Calu3 (cell line): ENCODE measurements around the gene RTEL1. TPM values are rescaled to one million over a fixed set of nuclear protein-coding genes. Genes with fewer than 3 reads are reported as not detected.
"Not testable (repeated sequence)": the region's sequence is repeated elsewhere in the genome, so short reads cannot be mapped to it uniquely, and the experiment has no call there.

Experiments used
- BruUV-seq: library from RNA; stranded (reverse); fragments of 400-500 nt; replicated peaks from 2 replicates; lab custom pipeline; 2021; lab: Mats Ljungman, UMichigan
- CTCF ChIA-PET: fragments of 300-600 bp; sonication (Branson Sonifier 250); formaldehyde crosslinking; loops from one replicate; lab custom pipeline; 2022; ENCODE audit warnings: antibody characterized with exemption; lab: Charles Lee
- DNase-seq: peaks from one replicate; pipeline ENCODE4 v3.0.0; 2022
- H3K27ac Mint-ChIP-seq: one replicate; pipeline ENCODE4 v1.8.0; 2022; ENCODE audit warnings: mixed read lengths; ENCODE audit not compliant: unreplicated experiment
- H3K27me3 Mint-ChIP-seq: one replicate; pipeline ENCODE4 v1.8.0; 2022; ENCODE audit warnings: mixed read lengths; ENCODE audit not compliant: unreplicated experiment
- H3K36me3 Mint-ChIP-seq: one replicate; pipeline ENCODE4 v1.8.0; 2022; ENCODE audit warnings: mild to moderate bottlenecking, moderate library complexity, mixed read lengths; ENCODE audit not compliant: insufficient read depth, unreplicated experiment
- H3K4me1 Mint-ChIP-seq: one replicate; pipeline ENCODE4 v1.8.0; 2022; ENCODE audit warnings: mild to moderate bottlenecking, low read depth, mixed read lengths; ENCODE audit not compliant: unreplicated experiment
- H3K4me3 Mint-ChIP-seq: one replicate; pipeline ENCODE4 v1.8.0; 2022; ENCODE audit warnings: mild to moderate bottlenecking, low read depth, moderate library complexity, mixed read lengths; ENCODE audit not compliant: unreplicated experiment
- H3K9me3 Mint-ChIP-seq: one replicate; pipeline ENCODE4 v1.8.0; 2022; ENCODE audit warnings: low read depth, mixed read lengths; ENCODE audit not compliant: unreplicated experiment
- intact Hi-C: fragments of 100-400 bp; cut with micrococcal nuclease; formaldehyde crosslinking; loops from one replicate; pipeline ENCODE4 v1.10.0; 2022; ENCODE audit not compliant: unreplicated experiment
- total RNA-seq: library from RNA; stranded (reverse); gene quantifications from 2 replicates; pipeline ENCODE4 v1.2.3, GENCODE V29; 2022
- TF ChIP-seq, protein P1 (sequence below): fragments of 200-600 bp; IDR thresholded peaks from one replicate; pipeline ENCODE4 v1.8.0; 2022; ENCODE audit warnings: antibody characterized with exemption; ENCODE audit not compliant: unreplicated experiment

The RTEL1 gene
- total RNA-seq, 1 experiment from 2014 or later, result 39.1 TPM

DNA sequence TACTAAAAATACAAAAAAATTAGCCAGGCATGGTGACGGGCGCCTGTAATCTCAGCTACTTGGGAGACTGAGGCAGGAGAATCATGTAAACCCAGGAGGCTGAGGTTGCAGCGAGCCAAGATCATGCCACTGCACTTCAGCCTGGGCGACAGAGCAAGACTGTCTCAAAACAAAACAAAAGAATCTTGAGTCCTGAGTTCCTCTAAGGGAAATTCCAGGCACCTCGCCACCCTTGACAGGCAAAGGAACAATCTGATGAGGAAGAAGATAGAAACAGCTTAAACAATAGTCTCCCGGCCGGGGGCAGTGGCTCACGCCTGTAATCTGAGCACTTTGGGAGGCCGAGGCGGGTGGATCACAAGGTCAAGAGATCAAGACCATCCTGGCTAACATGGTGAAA lies 26.7 kb upstream of the RTEL1 start:
- CTCF ChIA-PET, result interaction anchor here (0.7 kb wide), 1 partner anchor 477 kb away, joined by 4 read pairs; no protein-coding TSS in a partner anchor
- intact Hi-C loops, BruUV-seq, H3K4me1 Mint-ChIP-seq, H3K27ac Mint-ChIP-seq, H3K27me3 Mint-ChIP-seq, DNase-seq, H3K4me3 Mint-ChIP-seq, H3K9me3 Mint-ChIP-seq: not testable (repeated sequence)
- peaks cover 28% of the 10 kb centered on the region for H3K36me3 Mint-ChIP-seq

DNA sequence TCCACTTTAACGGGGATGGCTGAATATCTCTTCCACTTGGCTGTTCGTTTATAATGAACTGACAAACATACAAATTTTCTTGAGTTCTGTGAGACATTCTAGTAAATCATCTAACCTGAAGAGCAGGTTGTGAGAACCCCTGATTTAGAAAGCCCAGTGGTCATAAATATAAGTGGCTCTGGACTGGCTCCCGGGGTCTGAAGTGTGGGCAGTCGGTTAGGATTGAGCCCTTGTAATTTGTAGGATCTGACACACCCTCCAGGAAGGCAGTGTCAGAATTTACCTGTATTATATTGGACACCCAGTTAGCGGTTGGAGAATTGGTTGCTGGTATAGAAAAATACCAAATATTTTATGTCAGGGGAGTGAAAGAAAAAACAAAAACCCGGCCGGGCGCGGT lies 24.4 kb upstream of the RTEL1 start:
- H3K4me3 Mint-ChIP-seq, result no peak overlapping the region
- no peaks in the 10 kb centered on the region for H3K4me1 Mint-ChIP-seq
- TF ChIP-seq, protein P1, sequence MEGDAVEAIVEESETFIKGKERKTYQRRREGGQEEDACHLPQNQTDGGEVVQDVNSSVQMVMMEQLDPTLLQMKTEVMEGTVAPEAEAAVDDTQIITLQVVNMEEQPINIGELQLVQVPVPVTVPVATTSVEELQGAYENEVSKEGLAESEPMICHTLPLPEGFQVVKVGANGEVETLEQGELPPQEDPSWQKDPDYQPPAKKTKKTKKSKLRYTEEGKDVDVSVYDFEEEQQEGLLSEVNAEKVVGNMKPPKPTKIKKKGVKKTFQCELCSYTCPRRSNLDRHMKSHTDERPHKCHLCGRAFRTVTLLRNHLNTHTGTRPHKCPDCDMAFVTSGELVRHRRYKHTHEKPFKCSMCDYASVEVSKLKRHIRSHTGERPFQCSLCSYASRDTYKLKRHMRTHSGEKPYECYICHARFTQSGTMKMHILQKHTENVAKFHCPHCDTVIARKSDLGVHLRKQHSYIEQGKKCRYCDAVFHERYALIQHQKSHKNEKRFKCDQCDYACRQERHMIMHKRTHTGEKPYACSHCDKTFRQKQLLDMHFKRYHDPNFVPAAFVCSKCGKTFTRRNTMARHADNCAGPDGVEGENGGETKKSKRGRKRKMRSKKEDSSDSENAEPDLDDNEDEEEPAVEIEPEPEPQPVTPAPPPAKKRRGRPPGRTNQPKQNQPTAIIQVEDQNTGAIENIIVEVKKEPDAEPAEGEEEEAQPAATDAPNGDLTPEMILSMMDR, result no peak
- BruUV-seq, result no TSS peak
- intact Hi-C loops, result no loop called here
- CTCF ChIA-PET, result interaction anchor here (0.6 kb wide), 2 partner anchors 95 to 427 kb away, joined by 3 to 4 read pairs; no protein-coding TSS in a partner anchor
- H3K9me3 Mint-ChIP-seq, result no peaks in the 10 kb centered on the region
- no peaks in the 10 kb centered on the region for H3K27me3 Mint-ChIP-seq
- H3K36me3 Mint-ChIP-seq, result peaks cover 7% of the 10 kb centered on the region
- DNase-seq, result no peak
- H3K27ac Mint-ChIP-seq, result no peak overlapping the region

DNA sequence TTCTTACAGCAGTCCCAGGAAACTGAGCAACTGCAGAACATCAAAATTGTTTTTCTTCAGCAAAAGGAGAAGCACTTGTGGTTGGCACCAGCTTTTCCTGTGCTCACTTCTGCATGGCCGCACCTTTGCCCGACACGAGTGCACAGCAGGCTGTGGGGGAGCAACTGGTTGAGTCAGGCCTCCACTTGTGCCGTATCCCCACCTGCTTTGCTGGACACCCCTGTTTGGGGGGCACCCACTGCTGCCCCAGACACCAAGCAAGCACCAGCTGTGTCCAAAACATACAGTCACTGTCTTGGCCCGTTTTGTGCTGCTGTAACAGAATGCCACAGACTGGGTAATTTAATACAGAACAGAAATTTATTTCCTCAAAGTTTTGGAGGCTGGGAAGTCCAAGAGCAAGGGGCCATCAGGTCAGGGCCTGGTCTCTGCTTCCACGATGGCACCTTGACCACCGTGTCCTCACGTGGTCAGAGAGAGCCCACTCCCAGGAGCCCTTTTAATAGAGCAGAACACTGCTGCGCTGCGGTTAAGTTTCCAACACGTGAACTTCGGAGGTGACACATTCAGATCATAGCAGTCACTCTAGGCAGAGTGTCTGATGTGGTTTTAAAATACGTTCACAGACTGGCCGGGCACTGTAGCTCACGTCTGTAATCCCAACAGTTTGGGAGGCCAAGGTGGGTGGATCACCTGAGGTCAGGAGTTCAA lies 22.5 kb upstream of the RTEL1 start:
- DNase-seq, result no peak
- H3K36me3 Mint-ChIP-seq, result peaks cover 5% of the 10 kb centered on the region
- no peaks in the 10 kb centered on the region for H3K27me3 Mint-ChIP-seq
- TF ChIP-seq, protein P1, result no peak
- H3K9me3 Mint-ChIP-seq, result no peaks in the 10 kb centered on the region
- H3K27ac Mint-ChIP-seq, result no peak overlapping the region
- BruUV-seq, result no TSS peak
- no peaks in the 10 kb centered on the region for H3K4me1 Mint-ChIP-seq
- CTCF ChIA-PET, result no interaction called here
- intact Hi-C loops, result no loop called here
- H3K4me3 Mint-ChIP-seq, result no peak overlapping the region

DNA sequence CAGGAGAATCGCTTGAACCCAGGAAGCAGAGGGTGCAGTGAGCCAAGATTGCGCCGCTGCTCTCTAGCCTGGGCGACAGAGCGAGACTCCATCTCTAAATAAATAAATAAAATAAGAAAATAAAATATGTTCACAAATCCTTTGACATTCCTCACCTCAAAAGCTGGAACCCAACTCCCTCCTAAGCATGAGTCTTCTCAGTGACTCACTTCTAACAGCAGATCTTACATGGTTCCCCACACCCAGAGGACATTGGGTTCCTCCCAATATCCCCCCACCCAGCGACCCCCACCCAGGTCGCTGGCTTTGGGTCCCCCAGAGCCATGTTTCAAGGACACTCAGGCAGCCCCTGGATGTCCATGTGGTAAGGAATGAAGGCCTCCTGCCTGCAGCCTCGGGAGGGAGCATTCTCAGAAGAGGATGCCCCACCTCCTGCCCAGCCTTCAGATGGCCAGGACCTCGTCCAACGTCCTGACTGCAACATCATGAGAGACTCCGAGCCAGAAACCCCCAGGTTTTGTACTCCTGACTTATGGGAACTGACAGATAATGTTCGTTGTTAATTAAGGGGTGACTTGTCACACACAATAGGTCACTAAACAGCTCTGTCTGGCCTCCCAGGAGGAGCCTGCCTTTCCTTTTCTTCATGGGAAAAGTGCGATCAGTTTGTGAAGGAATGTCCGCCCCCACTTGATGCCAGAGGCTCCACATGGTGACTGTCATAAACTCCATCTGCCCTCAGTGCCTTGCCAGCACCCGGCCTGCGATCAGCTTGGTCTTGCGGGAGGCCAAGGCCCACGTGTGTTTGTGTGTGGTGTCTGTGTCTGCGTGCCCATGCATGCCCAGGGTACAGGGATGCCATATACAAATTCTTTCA lies 21.1 kb upstream of the RTEL1 start:
- Mint-ChIP-seq H3K36me3 (peaks cover 9% of the 10 kb centered on the region), H3K27ac (no peak overlapping the region), H3K4me3 (no peak overlapping the region), H3K4me1 (no peaks in the 10 kb centered on the region), H3K9me3 (no peaks in the 10 kb centered on the region), H3K27me3 (no peaks in the 10 kb centered on the region)
- intact Hi-C loops, result no loop called here
- TF ChIP-seq, protein P1, result no peak
- no peak for DNase-seq
- CTCF ChIA-PET, result interaction anchor here (0.7 kb wide), 1 partner anchor 518 kb away, joined by 4 read pairs; no protein-coding TSS in a partner anchor
- BruUV-seq, result no TSS peak
